HepG2 (cell line): Measurements from ENCODE around the gene GJC1. TPM values are rescaled to one million over a fixed set of nuclear protein-coding genes. Genes with fewer than 3 reads are reported as not detected.

Experiments
- ATAC-seq: fragments of 200-7000 bp; cut with Tn5 transposase; 3 replicates; pipeline ENCODE4 v1.9.1; 2020; ENCODE audit warnings: mild to moderate bottlenecking, moderate library complexity
- BruUV-seq: library from RNA; stranded (reverse); fragments of 400-500 nt; replicated peaks from 2 replicates; lab custom pipeline; 2021; lab: Mats Ljungman, UMichigan
- CTCF ChIA-PET: fragments of 300-600 bp; formaldehyde crosslinking; extraction: SDS; loops from one replicate; lab custom pipeline; 2021; ENCODE audit warnings: low total read pairs, inconsistent platforms, low intra/inter-chr PET ratio; lab: Yijun Ruan, JAX
- POLR2A ChIA-PET: fragments of 350-600 bp; sonication (Branson Sonifier 250); formaldehyde crosslinking; loops from one replicate; lab custom pipeline; 2020; ENCODE audit warnings: antibody characterized with exemption, inconsistent platforms; lab: Yijun Ruan, JAX
- DNase-seq: peaks from one replicate; pipeline ENCODE4 v3.0.0-alpha.2; 2015; ENCODE audit warnings: low spot score
- FAIRE-seq: peaks from 3 replicates; lab custom pipeline; 2011; peaks lifted over from hg19 to GRCh38; lab: Jason Lieb, UNC
- H2AFZ ChIP-seq: one replicate; pipeline ENCODE4 v1.6.1; 2011; ENCODE audit warnings: low read length, inconsistent platforms
- H3K27ac ChIP-seq: fragments of 300-600 bp; 3 replicates; pipeline ENCODE4 v1.8.0; 2011; ENCODE audit warnings: mixed run types, mild to moderate bottlenecking, mixed read lengths, low read length, inconsistent platforms; ENCODE audit not compliant: insufficient read depth; ENCODE audit errors: extremely low read length
- H3K27me3 ChIP-seq, 2 experiments: fragments of 200-600 bp in 1 of 2; 2 replicates in 1 of 2; 3 replicates in 1 of 2; pipeline versions ENCODE4 v1.6.0 to v1.8.0; 2011; ENCODE audit warnings: low read length in 2 of 2, mild to moderate bottlenecking in 2 of 2, moderate library complexity in 2 of 2, inconsistent platforms in 1 of 2; ENCODE audit not compliant: insufficient read depth in 2 of 2, control insufficient read depth in 1 of 2
- H3K36me3 ChIP-seq, 2 experiments: fragments of 200-600 bp in 1 of 2; replicated peaks in 1 of 2; 2 replicates in 1 of 2; 3 replicates in 1 of 2; pipeline versions ENCODE4 v1.5.1 to v1.8.0; 2011; ENCODE audit warnings: low read length in 2 of 2, inconsistent platforms in 1 of 2; ENCODE audit not compliant: insufficient read depth in 2 of 2, control insufficient read depth in 1 of 2
- H3K4me1 ChIP-seq: 2 replicates; pipeline ENCODE4 v1.5.1; 2012; ENCODE audit warnings: low read length, inconsistent platforms; ENCODE audit not compliant: insufficient read depth
- H3K4me2 ChIP-seq: 2 replicates; pipeline ENCODE4 v1.6.0; 2011; ENCODE audit warnings: low read depth, low read length, inconsistent platforms
- H3K4me3 ChIP-seq, 3 experiments: fragments of 200-600 bp in 1 of 3; sonication (generic), shearing (Covaris generic) in 1 of 3; replicated peaks in 1 of 3; 2 replicates each; pipeline ENCODE4 v1.5.1; 2011 to 2016; ENCODE audit warnings: low read length in 3 of 3, inconsistent platforms in 2 of 3, low read depth in 2 of 3, mild to moderate bottlenecking in 2 of 3, control low read depth in 1 of 3, mixed read lengths in 1 of 3; ENCODE audit not compliant: insufficient read depth in 1 of 3
- H3K79me2 ChIP-seq: one replicate; pipeline ENCODE4 v1.6.1; 2011; ENCODE audit warnings: low read length, inconsistent platforms; ENCODE audit not compliant: insufficient read depth
- H3K9ac ChIP-seq: 2 replicates; pipeline ENCODE4 v1.6.0; 2011; ENCODE audit warnings: mild to moderate bottlenecking, low read depth, low read length, inconsistent platforms; ENCODE audit not compliant: insufficient read depth
- H3K9me3 ChIP-seq: 2 replicates; pipeline ENCODE4 v1.5.1; 2012; ENCODE audit warnings: mild to moderate bottlenecking, low read length
- H4K20me1 ChIP-seq: 2 replicates; pipeline ENCODE4 v1.6.0; 2011; ENCODE audit warnings: inconsistent platforms, mild to moderate bottlenecking, low read length, moderate library complexity; ENCODE audit not compliant: insufficient read depth
- AHR ChIP-seq: IDR thresholded peaks from 2 replicates; pipeline ENCODE4 v1.6.1; 2018; ENCODE audit warnings: missing genetic modification reagents, missing compliant biosample characterization
- ELK4 ChIP-seq: sonication (generic); formaldehyde crosslinking; IDR thresholded peaks from 2 replicates; pipeline ENCODE4 v1.9.0; 2021; ENCODE audit warnings: missing genetic modification reagents, borderline replicate concordance
- EP300 ChIP-seq, 3 experiments: sonication (generic) in 1 of 3; formaldehyde crosslinking in 1 of 3; IDR thresholded peaks; 2 replicates each; pipeline versions ENCODE4 v1.5.1 to v1.6.1; 2011 to 2020; ENCODE audit warnings: low read depth in 2 of 3, low read length in 2 of 3, borderline replicate concordance in 1 of 3, improper control_type of control experiment in 1 of 3, mild to moderate bottlenecking in 1 of 3, missing genetic modification reagents in 1 of 3, moderate library complexity in 1 of 3
- HHEX ChIP-seq: IDR thresholded peaks from 2 replicates; pipeline ENCODE4 v1.6.1; 2016; ENCODE audit warnings: control low read depth
- IKZF4 ChIP-seq: sonication (generic); formaldehyde crosslinking; IDR thresholded peaks from 2 replicates; pipeline ENCODE4 v1.5.1; 2020; ENCODE audit warnings: borderline replicate concordance, mild to moderate bottlenecking, low read depth, missing genetic modification reagents; ENCODE audit errors: not compliant biosample characterization
- KIAA2018 ChIP-seq: sonication (generic); formaldehyde crosslinking; IDR thresholded peaks from 2 replicates; pipeline ENCODE4 v1.5.0; 2020; ENCODE audit warnings: mild to moderate bottlenecking, missing genetic modification reagents, borderline replicate concordance
- MAFK ChIP-seq, 2 experiments: IDR thresholded peaks in 1 of 2; conservative IDR thresholded peaks in 1 of 2; 2 replicates each; pipeline ENCODE4 v1.6.1; 2011; ENCODE audit warnings: improper control_type of control experiment in 2 of 2, low read length in 2 of 2
- MEF2D ChIP-seq: sonication (generic); formaldehyde crosslinking; IDR thresholded peaks from 2 replicates; pipeline ENCODE4 v1.5.1; 2020; ENCODE audit warnings: mild to moderate bottlenecking, missing genetic modification reagents
- PHB2 ChIP-seq: fragments of 450-650 bp; IDR thresholded peaks from 2 replicates; pipeline ENCODE4 v1.6.1; 2018; ENCODE audit not compliant: partially characterized antibody
- RFX5 ChIP-seq: IDR thresholded peaks from 2 replicates; pipeline ENCODE4 v1.6.1; 2011; ENCODE audit warnings: low read depth, low read length, improper control_type of control experiment
- SAFB2 ChIP-seq: sonication (generic); formaldehyde crosslinking; IDR thresholded peaks from 2 replicates; pipeline ENCODE4 v1.5.1; 2020; ENCODE audit warnings: missing genetic modification reagents, low read depth, mild to moderate bottlenecking, borderline replicate concordance
- SETDB1 ChIP-seq: sonication (generic); formaldehyde crosslinking; IDR thresholded peaks from 2 replicates; pipeline ENCODE4 v1.5.1; 2020; ENCODE audit warnings: missing genetic modification reagents, mild to moderate bottlenecking, borderline replicate concordance
- ZBTB21 ChIP-seq: sonication (generic); formaldehyde crosslinking; IDR thresholded peaks from 2 replicates; pipeline ENCODE4 v1.4.0; 2020; ENCODE audit warnings: missing genetic modification reagents
- ZFY ChIP-seq: sonication (generic); formaldehyde crosslinking; IDR thresholded peaks from 2 replicates; pipeline ENCODE4 v1.4.0; 2020; ENCODE audit warnings: missing genetic modification reagents
- ZNF225 ChIP-seq: sonication (generic); formaldehyde crosslinking; IDR thresholded peaks from 2 replicates; pipeline ENCODE4 v1.4.0; 2020; ENCODE audit warnings: mild to moderate bottlenecking, missing genetic modification reagents
- ZNF292 ChIP-seq: sonication (generic); formaldehyde crosslinking; IDR thresholded peaks from 2 replicates; pipeline ENCODE4 v1.8.1; 2022; ENCODE audit warnings: mild to moderate bottlenecking, low read depth, missing genetic modification reagents, borderline replicate concordance
- WGBS: methylation state at CpG from one replicate; pipeline ENCODE4 v1.1.6; 2017; ENCODE audit warnings: low lambda C conversion rate; 5-methylcytosine and 5-hydroxymethylcytosine counted together
- in situ Hi-C: cut with HindIII; loops from 2 replicates; pipeline ENCODE4 v1.10.0; 2017; ENCODE audit warnings: low pct_unique_long_range_greater_than_20kb; ENCODE audit not compliant: extremely low pct_ligation_motif_present
- intact Hi-C: fragments of 100-400 bp; cut with micrococcal nuclease; formaldehyde crosslinking; loops from one replicate; pipeline ENCODE4 v1.10.0; 2022; ENCODE audit not compliant: unreplicated experiment
- polyA plus RNA-seq, 8 experiments: library from polyadenylated mRNA; depleted of rRNA in 3 of 8; stranded (reverse) in 7 of 8; unstranded in 1 of 8; fragments of >200 nt; fragmentation: Illumina TruSeq in 4 of 8; extraction: Trizol in 4 of 8; gene quantifications; 2 replicates each; pipeline versions ENCODE4 v1.2.1 to v1.2.3, GENCODE V29; 2011 to 2016; ENCODE audit warnings: low read depth in 4 of 8, missing spikeins in 1 of 8, mixed read lengths in 1 of 8; ENCODE audit not compliant: insufficient read depth in 1 of 8
- total RNA-seq, 5 experiments: library from RNA; depleted of rRNA; stranded (reverse); fragments of >200 nt; fragmentation: Illumina TruSeq; extraction: Trizol; gene quantifications; 2 replicates each; pipeline ENCODE4 v1.2.3, GENCODE V29; 2016; ENCODE audit warnings: low read depth in 1 of 5

The GJC1 gene
- total and polyA plus RNA-seq, 2 of the 13 experiments (the other 11 are each of a cell fraction or from before 2014, with no cell fraction given), result 1.7 TPM

- no peak overlapping the region for H2AFZ ChIP-seq
- no peaks in the 10 kb centered on the region for H3K9me3 ChIP-seq
- ChIA-PET POLR2A (no interaction called here), CTCF (interaction anchor here (1.2 to 3.8 kb wide), 5 partner anchors 83 to 331 kb away, joined by 3 to 66 read pairs (median 6); no protein-coding TSS in a partner anchor)
- no peaks in the 10 kb centered on the region for H3K27me3 ChIP-seq
- H3K36me3 ChIP-seq, result peaks cover 41 to 80% of the 10 kb centered on the region in 2 experiments
- in situ Hi-C loops, result loop anchor here (5.0 kb wide), 1 partner anchor 88 kb away; no protein-coding TSS in a partner anchor
- FAIRE-seq (peak; percentile 77), ATAC-seq (peak; percentile 65), DNase-seq (peak; percentile 71)
- H3K27ac ChIP-seq, result no peak overlapping the region
- BruUV-seq, result no TSS peak
- no peak overlapping the region for H3K4me3 ChIP-seq
- H4K20me1 ChIP-seq, result 0 out of 2 replicates have a peak, but pooled peaks cover 4% of the 10 kb centered on the region
- peaks cover 36% of the 10 kb centered on the region for H3K4me1 ChIP-seq
- no peak overlapping the region for H3K4me2 ChIP-seq
- 56% methylated on average over 1 of the region's 1 CpG for WGBS
- H3K9ac ChIP-seq, result no peak overlapping the region
- H3K79me2 ChIP-seq, result no peaks in the 10 kb centered on the region
- intact Hi-C loops, result loop anchor here (1.0 kb wide), 2 partner anchors 86 to 90 kb away; no protein-coding TSS in a partner anchor
- no peak for TF ChIP-seq PHB2
- TF ChIP-seq SAFB2 (CRISPR knock-in tag), result no peak
- no peak for TF ChIP-seq ZNF225 (CRISPR knock-in tag)
- TF ChIP-seq RFX5, result no peak
- no peak for TF ChIP-seq SETDB1 (CRISPR knock-in tag)
- no peak for TF ChIP-seq KIAA2018 (CRISPR knock-in tag)
- TF ChIP-seq HHEX (CRISPR knock-in tag), result no peak
- TF ChIP-seq EP300 (IDR thresholded peaks at IDR 0.05; ENCODE audit: low read depth in 2 of 2, low read length in 2 of 2), result no peak
- no peak for TF ChIP-seq EP300 (CRISPR knock-in tag; IDR thresholded peaks at IDR 0.05; ENCODE audit: borderline replicate concordance)
- no peak for TF ChIP-seq MEF2D
- TF ChIP-seq AHR (CRISPR knock-in tag), result no peak
- no peak for TF ChIP-seq ZNF292 (CRISPR knock-in tag)
- TF ChIP-seq ELK4 (CRISPR knock-in tag), result no peak
- no peak for TF ChIP-seq IKZF4 (CRISPR knock-in tag)
- TF ChIP-seq ZFY, result peak; percentile 18; the same call in 1 of the 2 replicates
- TF ChIP-seq MAFK (conservative IDR thresholded peaks at IDR 0.05 in 1 of 2, IDR thresholded peaks at IDR 0.05 in 1 of 2; ENCODE audit: low read length in 2 of 2), result no peak
- no peak for TF ChIP-seq ZBTB21
Measured at GRCh38 chr17:44865231-44865660, 35.2 kb upstream of the GJC1 start.
